Endothelial cell of umbilical vein (primary cell): ENCODE results near the gene EGFL6.

Experiments
- EZH2 ChIP-seq: IDR thresholded peaks from 2 replicates; pipeline ENCODE4 v1.6.1; 2012; ENCODE audit warnings: borderline replicate concordance, low read depth, mild to moderate bottlenecking, moderate library complexity, low read length, inconsistent platforms; ENCODE audit not compliant: severe bottlenecking
- FOS ChIP-seq: IDR thresholded peaks from 2 replicates; pipeline ENCODE4 v1.6.1; 2011; ENCODE audit warnings: mild to moderate bottlenecking, low read length, moderate library complexity, borderline replicate concordance; ENCODE audit not compliant: insufficient read depth
- GATA2 ChIP-seq: IDR thresholded peaks from 2 replicates; pipeline ENCODE4 v1.7.0; 2011; ENCODE audit warnings: low read depth, mild to moderate bottlenecking, moderate library complexity, mixed read lengths, low read length; ENCODE audit not compliant: insufficient read length, insufficient read depth
- MYC ChIP-seq: IDR thresholded peaks from one replicate; pipeline ENCODE4 v1.6.1; 2011; ENCODE audit warnings: mild to moderate bottlenecking, low read depth, low read length
- POLR2A ChIP-seq: IDR thresholded peaks from 2 replicates; pipeline ENCODE4 v1.6.1; 2012; ENCODE audit warnings: low read depth, mild to moderate bottlenecking, control low read depth, low read length
- TF ChIP-seq, protein P1 (sequence below), 2 donors: IDR thresholded peaks; 1 replicate in 1 of 2; 2 replicates in 1 of 2; pipeline ENCODE4 v1.5.1; 2011; ENCODE audit warnings: low read length in 2 of 2, mild to moderate bottlenecking in 2 of 2, moderate library complexity in 2 of 2, control low read depth in 1 of 2, inconsistent platforms in 1 of 2, low read depth in 1 of 2; ENCODE audit not compliant: insufficient read depth in 1 of 2; ENCODE audit errors: extremely low read depth in 1 of 2

DNA sequence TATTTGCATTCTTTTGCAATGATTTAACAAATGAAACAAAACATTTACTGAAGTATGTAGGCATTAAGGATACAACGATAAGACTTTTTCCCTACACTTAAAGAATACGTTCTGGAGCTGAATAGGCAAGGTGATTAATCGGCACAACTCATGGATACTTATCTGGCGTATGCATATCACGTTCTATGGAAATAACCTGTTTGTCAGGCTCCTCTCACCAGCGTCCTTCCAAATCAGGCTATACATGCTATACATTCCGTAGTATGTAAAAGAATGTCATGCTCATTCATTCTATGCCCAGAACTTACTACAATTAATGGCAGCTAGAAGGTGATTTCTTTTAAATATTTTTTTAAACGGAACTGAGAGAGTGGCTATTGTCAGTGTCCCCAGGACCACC lies 57.9 kb downstream of the EGFL6 start:
- TF ChIP-seq, protein P1, sequence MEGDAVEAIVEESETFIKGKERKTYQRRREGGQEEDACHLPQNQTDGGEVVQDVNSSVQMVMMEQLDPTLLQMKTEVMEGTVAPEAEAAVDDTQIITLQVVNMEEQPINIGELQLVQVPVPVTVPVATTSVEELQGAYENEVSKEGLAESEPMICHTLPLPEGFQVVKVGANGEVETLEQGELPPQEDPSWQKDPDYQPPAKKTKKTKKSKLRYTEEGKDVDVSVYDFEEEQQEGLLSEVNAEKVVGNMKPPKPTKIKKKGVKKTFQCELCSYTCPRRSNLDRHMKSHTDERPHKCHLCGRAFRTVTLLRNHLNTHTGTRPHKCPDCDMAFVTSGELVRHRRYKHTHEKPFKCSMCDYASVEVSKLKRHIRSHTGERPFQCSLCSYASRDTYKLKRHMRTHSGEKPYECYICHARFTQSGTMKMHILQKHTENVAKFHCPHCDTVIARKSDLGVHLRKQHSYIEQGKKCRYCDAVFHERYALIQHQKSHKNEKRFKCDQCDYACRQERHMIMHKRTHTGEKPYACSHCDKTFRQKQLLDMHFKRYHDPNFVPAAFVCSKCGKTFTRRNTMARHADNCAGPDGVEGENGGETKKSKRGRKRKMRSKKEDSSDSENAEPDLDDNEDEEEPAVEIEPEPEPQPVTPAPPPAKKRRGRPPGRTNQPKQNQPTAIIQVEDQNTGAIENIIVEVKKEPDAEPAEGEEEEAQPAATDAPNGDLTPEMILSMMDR (IDR thresholded peaks at IDR 0.05; ENCODE audit: extremely low read depth in 1 of 2, insufficient read depth in 1 of 2, low read depth in 1 of 2, low read length in 2 of 2), result no peak
- TF ChIP-seq EZH2 (no peak), POLR2A (no peak), GATA2 (no peak), MYC (no peak), FOS (no peak)
